HepG2 (cell line): Measurements from ENCODE around the gene CPNE1. TPM values are rescaled to one million over a fixed set of nuclear protein-coding genes. Genes with fewer than 3 reads are reported as not detected.

ENCODE experiments used
- FOXP1 ChIP-seq, 2 experiments: fragments of 450-650 bp in 1 of 2; IDR thresholded peaks; 2 replicates each; pipeline ENCODE4 v1.6.1; 2017 to 2018; ENCODE audit warnings: antibody characterized with exemption in 1 of 2
- KAT8 ChIP-seq: IDR thresholded peaks from 2 replicates; pipeline ENCODE4 v1.6.1; 2016; ENCODE audit warnings: missing genetic modification reagents, missing compliant biosample characterization
- MEF2D ChIP-seq: sonication (generic); formaldehyde crosslinking; IDR thresholded peaks from 2 replicates; pipeline ENCODE4 v1.5.1; 2020; ENCODE audit warnings: mild to moderate bottlenecking, missing genetic modification reagents
- PHF5A ChIP-seq: IDR thresholded peaks from one replicate; pipeline ENCODE4 v1.6.1; 2018; ENCODE audit warnings: low read depth, missing genetic modification reagents; ENCODE audit not compliant: unreplicated experiment
- RFX1 ChIP-seq: fragments of 450-650 bp; IDR thresholded peaks from 2 replicates; pipeline ENCODE4 v1.6.1; 2017
- SMAD1 ChIP-seq: sonication (generic); formaldehyde crosslinking; IDR thresholded peaks from 2 replicates; pipeline ENCODE4 v1.4.0; 2020; ENCODE audit warnings: missing genetic modification reagents, low read depth, mild to moderate bottlenecking, borderline replicate concordance
- SUZ12 ChIP-seq: fragments of 150-350 bp; IDR thresholded peaks from 2 replicates; pipeline ENCODE4 v1.6.1; 2014; ENCODE audit warnings: low read depth, low read length
- TAF15 ChIP-seq: fragments of 200-400 bp; formaldehyde crosslinking; IDR thresholded peaks from one replicate; pipeline ENCODE4 v1.6.1; 2018; ENCODE audit warnings: mild to moderate bottlenecking, low read depth, low read length; ENCODE audit not compliant: poor library complexity, severe bottlenecking
- ZNF160 ChIP-seq: sonication (generic); formaldehyde crosslinking; IDR thresholded peaks from 2 replicates; pipeline ENCODE4 v1.8.0; 2022; ENCODE audit warnings: mild to moderate bottlenecking, inconsistent platforms, missing genetic modification reagents
- ZNF660 ChIP-seq: sonication (generic); formaldehyde crosslinking; IDR thresholded peaks from 2 replicates; pipeline ENCODE4 v1.5.1; 2020; ENCODE audit warnings: mild to moderate bottlenecking, low read depth, missing genetic modification reagents, borderline replicate concordance
- ZNF839 ChIP-seq: sonication (generic); formaldehyde crosslinking; IDR thresholded peaks from 2 replicates; pipeline ENCODE4 v1.4.0; 2020; ENCODE audit warnings: missing genetic modification reagents, mild to moderate bottlenecking, borderline replicate concordance
- ZSCAN22 ChIP-seq: sonication (generic); formaldehyde crosslinking; IDR thresholded peaks from 2 replicates; pipeline ENCODE4 v1.4.0; 2020; ENCODE audit warnings: mild to moderate bottlenecking, missing genetic modification reagents
- polyA plus RNA-seq, 8 experiments: library from polyadenylated mRNA; depleted of rRNA in 3 of 8; stranded (reverse) in 7 of 8; unstranded in 1 of 8; fragments of >200 nt; fragmentation: Illumina TruSeq in 4 of 8; extraction: Trizol in 4 of 8; gene quantifications; 2 replicates each; pipeline versions ENCODE4 v1.2.1 to v1.2.3, GENCODE V29; 2011 to 2016; ENCODE audit warnings: low read depth in 4 of 8, missing spikeins in 1 of 8, mixed read lengths in 1 of 8; ENCODE audit not compliant: insufficient read depth in 1 of 8
- total RNA-seq, 5 experiments: library from RNA; depleted of rRNA; stranded (reverse); fragments of >200 nt; fragmentation: Illumina TruSeq; extraction: Trizol; gene quantifications; 2 replicates each; pipeline ENCODE4 v1.2.3, GENCODE V29; 2016; ENCODE audit warnings: low read depth in 1 of 5
- TF ChIP-seq, protein P1 (sequence below): sonication (generic); formaldehyde crosslinking; IDR thresholded peaks from 2 replicates; pipeline ENCODE4 v1.4.0; 2020; ENCODE audit warnings: missing genetic modification reagents
- TF ChIP-seq, protein P2 (sequence below): sonication (generic); formaldehyde crosslinking; conservative IDR thresholded peaks from 2 replicates; pipeline ENCODE4 v1.4.0; 2020; ENCODE audit warnings: missing genetic modification reagents
- TF ChIP-seq, protein P3 (sequence below): sonication (generic); formaldehyde crosslinking; IDR thresholded peaks from 2 replicates; pipeline ENCODE4 v1.5.1; 2020; ENCODE audit warnings: missing genetic modification reagents, mild to moderate bottlenecking, borderline replicate concordance
- TF ChIP-seq, protein P4 (sequence below): sonication (generic); formaldehyde crosslinking; IDR thresholded peaks from 2 replicates; pipeline ENCODE4 v1.8.1; 2023; ENCODE audit warnings: mild to moderate bottlenecking, missing genetic modification reagents
- TF ChIP-seq, protein P5 (sequence below): sonication (generic); formaldehyde crosslinking; IDR thresholded peaks from 2 replicates; pipeline ENCODE4; 2020; ENCODE audit warnings: missing genetic modification reagents, mild to moderate bottlenecking, borderline replicate concordance
- TF ChIP-seq, protein P6 (sequence below): sonication (generic); formaldehyde crosslinking; IDR thresholded peaks from 2 replicates; pipeline ENCODE4 v1.5.1; 2020; ENCODE audit warnings: mild to moderate bottlenecking, missing genetic modification reagents, moderate library complexity
- TF ChIP-seq, protein P7 (sequence below): sonication (generic); formaldehyde crosslinking; IDR thresholded peaks from 2 replicates; pipeline ENCODE4 v1.5.0; 2020; ENCODE audit warnings: missing genetic modification reagents

The CPNE1 gene
- total and polyA plus RNA-seq, 2 of the 13 experiments (the other 11 are each of a cell fraction or from before 2014, with no cell fraction given) = 408 to 431 TPM

DNA sequence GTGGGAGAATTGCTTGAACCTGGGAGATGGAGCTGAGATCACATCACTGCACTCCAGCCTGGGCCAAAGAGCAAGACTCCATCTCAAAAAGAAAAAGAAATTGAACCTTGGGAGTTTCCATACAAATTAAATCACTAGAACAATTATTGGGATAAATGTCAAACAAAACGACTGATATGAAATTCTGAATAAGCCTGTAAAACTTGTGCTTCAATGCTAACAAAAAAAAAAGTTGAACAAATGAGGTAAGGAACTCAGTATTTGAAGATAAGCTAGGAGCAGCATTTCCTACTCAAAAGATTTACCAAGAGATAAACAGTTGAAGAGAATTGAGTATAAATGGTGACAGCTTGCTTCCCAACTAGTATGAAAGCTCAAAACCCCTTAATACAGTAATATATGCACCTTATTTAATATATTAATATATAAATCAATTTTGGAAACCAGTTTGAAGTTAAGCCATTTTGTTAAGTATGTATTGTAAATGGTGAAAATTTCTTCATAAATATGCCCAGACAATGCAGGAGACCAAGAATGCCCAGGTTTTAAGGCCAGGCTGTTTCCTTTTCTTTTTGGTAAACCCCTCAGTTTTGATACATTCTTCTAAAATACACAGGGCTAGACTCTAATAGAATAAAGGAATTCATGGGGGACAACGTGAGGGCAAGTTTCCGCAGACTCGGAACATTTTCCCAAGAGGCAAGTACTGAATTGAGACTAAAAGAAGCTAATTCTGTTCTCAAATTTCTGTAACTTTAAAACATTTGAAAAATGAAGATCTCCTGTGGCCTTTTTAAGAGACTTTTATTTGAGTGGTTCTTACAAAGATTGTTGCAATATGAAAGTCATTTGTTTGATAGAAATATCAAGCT lies 38.4 kb upstream of the CPNE1 start (continued):
- TF ChIP-seq ZNF839 (CRISPR knock-in tag) (no peak), ZSCAN22 (no peak), KAT8 (CRISPR knock-in tag) (no peak), SMAD1 (CRISPR knock-in tag) (no peak), SUZ12 (no peak), MEF2D (CRISPR knock-in tag) (no peak), PHF5A (CRISPR knock-in tag) (peak; percentile 63), FOXP1 (IDR thresholded peaks at IDR 0.05) (no peak), FOXP1 (CRISPR knock-in tag; IDR thresholded peaks at IDR 0.05) (no peak), RFX1 (no peak), ZNF160 (CRISPR knock-in tag) (no peak), ZNF660 (CRISPR knock-in tag) (no peak), TAF15 (no peak)
- TF ChIP-seq, protein P1, sequence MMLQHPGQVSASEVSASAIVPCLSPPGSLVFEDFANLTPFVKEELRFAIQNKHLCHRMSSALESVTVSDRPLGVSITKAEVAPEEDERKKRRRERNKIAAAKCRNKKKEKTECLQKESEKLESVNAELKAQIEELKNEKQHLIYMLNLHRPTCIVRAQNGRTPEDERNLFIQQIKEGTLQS (CRISPR knock-in tag) = no peak
- TF ChIP-seq, protein P2, sequence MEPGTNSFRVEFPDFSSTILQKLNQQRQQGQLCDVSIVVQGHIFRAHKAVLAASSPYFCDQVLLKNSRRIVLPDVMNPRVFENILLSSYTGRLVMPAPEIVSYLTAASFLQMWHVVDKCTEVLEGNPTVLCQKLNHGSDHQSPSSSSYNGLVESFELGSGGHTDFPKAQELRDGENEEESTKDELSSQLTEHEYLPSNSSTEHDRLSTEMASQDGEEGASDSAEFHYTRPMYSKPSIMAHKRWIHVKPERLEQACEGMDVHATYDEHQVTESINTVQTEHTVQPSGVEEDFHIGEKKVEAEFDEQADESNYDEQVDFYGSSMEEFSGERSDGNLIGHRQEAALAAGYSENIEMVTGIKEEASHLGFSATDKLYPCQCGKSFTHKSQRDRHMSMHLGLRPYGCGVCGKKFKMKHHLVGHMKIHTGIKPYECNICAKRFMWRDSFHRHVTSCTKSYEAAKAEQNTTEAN (CRISPR knock-in tag) = no peak
- TF ChIP-seq, protein P3, sequence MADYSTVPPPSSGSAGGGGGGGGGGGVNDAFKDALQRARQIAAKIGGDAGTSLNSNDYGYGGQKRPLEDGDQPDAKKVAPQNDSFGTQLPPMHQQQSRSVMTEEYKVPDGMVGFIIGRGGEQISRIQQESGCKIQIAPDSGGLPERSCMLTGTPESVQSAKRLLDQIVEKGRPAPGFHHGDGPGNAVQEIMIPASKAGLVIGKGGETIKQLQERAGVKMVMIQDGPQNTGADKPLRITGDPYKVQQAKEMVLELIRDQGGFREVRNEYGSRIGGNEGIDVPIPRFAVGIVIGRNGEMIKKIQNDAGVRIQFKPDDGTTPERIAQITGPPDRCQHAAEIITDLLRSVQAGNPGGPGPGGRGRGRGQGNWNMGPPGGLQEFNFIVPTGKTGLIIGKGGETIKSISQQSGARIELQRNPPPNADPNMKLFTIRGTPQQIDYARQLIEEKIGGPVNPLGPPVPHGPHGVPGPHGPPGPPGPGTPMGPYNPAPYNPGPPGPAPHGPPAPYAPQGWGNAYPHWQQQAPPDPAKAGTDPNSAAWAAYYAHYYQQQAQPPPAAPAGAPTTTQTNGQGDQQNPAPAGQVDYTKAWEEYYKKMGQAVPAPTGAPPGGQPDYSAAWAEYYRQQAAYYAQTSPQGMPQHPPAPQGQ (CRISPR knock-in tag) = no peak
- TF ChIP-seq, protein P4, sequence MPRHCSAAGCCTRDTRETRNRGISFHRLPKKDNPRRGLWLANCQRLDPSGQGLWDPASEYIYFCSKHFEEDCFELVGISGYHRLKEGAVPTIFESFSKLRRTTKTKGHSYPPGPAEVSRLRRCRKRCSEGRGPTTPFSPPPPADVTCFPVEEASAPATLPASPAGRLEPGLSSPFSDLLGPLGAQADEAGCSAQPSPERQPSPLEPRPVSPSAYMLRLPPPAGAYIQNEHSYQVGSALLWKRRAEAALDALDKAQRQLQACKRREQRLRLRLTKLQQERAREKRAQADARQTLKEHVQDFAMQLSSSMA (CRISPR knock-in tag) = no peak
- TF ChIP-seq, protein P5, sequence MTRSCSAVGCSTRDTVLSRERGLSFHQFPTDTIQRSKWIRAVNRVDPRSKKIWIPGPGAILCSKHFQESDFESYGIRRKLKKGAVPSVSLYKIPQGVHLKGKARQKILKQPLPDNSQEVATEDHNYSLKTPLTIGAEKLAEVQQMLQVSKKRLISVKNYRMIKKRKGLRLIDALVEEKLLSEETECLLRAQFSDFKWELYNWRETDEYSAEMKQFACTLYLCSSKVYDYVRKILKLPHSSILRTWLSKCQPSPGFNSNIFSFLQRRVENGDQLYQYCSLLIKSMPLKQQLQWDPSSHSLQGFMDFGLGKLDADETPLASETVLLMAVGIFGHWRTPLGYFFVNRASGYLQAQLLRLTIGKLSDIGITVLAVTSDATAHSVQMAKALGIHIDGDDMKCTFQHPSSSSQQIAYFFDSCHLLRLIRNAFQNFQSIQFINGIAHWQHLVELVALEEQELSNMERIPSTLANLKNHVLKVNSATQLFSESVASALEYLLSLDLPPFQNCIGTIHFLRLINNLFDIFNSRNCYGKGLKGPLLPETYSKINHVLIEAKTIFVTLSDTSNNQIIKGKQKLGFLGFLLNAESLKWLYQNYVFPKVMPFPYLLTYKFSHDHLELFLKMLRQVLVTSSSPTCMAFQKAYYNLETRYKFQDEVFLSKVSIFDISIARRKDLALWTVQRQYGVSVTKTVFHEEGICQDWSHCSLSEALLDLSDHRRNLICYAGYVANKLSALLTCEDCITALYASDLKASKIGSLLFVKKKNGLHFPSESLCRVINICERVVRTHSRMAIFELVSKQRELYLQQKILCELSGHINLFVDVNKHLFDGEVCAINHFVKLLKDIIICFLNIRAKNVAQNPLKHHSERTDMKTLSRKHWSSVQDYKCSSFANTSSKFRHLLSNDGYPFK (CRISPR knock-in tag) = no peak
- TF ChIP-seq, protein P6, sequence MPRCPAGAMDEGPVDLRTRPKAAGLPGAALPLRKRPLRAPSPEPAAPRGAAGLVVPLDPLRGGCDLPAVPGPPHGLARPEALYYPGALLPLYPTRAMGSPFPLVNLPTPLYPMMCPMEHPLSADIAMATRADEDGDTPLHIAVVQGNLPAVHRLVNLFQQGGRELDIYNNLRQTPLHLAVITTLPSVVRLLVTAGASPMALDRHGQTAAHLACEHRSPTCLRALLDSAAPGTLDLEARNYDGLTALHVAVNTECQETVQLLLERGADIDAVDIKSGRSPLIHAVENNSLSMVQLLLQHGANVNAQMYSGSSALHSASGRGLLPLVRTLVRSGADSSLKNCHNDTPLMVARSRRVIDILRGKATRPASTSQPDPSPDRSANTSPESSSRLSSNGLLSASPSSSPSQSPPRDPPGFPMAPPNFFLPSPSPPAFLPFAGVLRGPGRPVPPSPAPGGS (CRISPR knock-in tag) = no peak
- TF ChIP-seq, protein P7, sequence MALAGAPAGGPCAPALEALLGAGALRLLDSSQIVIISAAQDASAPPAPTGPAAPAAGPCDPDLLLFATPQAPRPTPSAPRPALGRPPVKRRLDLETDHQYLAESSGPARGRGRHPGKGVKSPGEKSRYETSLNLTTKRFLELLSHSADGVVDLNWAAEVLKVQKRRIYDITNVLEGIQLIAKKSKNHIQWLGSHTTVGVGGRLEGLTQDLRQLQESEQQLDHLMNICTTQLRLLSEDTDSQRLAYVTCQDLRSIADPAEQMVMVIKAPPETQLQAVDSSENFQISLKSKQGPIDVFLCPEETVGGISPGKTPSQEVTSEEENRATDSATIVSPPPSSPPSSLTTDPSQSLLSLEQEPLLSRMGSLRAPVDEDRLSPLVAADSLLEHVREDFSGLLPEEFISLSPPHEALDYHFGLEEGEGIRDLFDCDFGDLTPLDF = no peak
